Measurements from ENCODE around the gene ADSS2.

DNA sequence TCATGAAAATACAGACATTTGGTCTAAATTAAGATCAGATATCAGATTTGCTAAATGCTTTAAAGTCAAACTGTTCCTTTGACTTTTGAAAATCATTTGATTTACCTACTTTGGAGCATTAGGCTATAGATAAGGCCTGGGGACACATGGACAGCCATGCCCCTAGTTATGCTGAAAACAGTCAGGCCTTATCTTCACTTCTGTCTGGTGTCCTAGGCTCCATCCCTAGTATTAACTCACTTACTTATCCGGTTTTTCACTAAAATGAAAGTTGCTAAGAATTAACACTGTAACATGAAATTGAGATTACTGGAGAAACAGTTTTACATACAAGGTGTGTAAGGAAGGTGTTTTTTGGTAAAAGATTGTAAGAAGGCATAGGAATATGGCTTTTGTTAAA is 4.9 kb upstream of the ADSS2 start:
- TF ChIP-seq, protein P1, sequence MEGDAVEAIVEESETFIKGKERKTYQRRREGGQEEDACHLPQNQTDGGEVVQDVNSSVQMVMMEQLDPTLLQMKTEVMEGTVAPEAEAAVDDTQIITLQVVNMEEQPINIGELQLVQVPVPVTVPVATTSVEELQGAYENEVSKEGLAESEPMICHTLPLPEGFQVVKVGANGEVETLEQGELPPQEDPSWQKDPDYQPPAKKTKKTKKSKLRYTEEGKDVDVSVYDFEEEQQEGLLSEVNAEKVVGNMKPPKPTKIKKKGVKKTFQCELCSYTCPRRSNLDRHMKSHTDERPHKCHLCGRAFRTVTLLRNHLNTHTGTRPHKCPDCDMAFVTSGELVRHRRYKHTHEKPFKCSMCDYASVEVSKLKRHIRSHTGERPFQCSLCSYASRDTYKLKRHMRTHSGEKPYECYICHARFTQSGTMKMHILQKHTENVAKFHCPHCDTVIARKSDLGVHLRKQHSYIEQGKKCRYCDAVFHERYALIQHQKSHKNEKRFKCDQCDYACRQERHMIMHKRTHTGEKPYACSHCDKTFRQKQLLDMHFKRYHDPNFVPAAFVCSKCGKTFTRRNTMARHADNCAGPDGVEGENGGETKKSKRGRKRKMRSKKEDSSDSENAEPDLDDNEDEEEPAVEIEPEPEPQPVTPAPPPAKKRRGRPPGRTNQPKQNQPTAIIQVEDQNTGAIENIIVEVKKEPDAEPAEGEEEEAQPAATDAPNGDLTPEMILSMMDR (IDR thresholded peaks at IDR 0.05): no peak
- TF ChIP-seq POLR2A (IDR thresholded peaks at IDR 0.05) (no peak), EP300 (IDR thresholded peaks at IDR 0.05) (no peak)

Measured in tibial nerve (tissue), 4 donors.